IMR-90 (cell line): Measurements from ENCODE around the gene RXFP2. TPM values are rescaled to one million over a fixed set of nuclear protein-coding genes. Genes with fewer than 3 reads are reported as not detected.

Experiments used
- ATAC-seq: fragments of 200-7000 bp; cut with Tn5 transposase; 2 replicates; pipeline ENCODE4 v1.9.1; 2020; ENCODE audit warnings: low read depth, mild to moderate bottlenecking, moderate library complexity
- BruUV-seq: library from RNA; stranded (reverse); fragments of 400-500 nt; replicated peaks from 2 replicates; lab custom pipeline; 2021; lab: Mats Ljungman, UMichigan
- CTCF ChIA-PET: fragments of 300-600 bp; formaldehyde crosslinking; extraction: SDS; loops from one replicate; lab custom pipeline; 2021; ENCODE audit warnings: antibody characterized with exemption; lab: Yijun Ruan, JAX
- POLR2A ChIA-PET: fragments of 300-600 bp; sonication (Branson Sonifier 250); formaldehyde crosslinking; loops from one replicate; lab custom pipeline; 2022; ENCODE audit warnings: antibody characterized with exemption; ENCODE audit not compliant: unreplicated experiment; lab: Charles Lee
- DNase-seq: peaks from one replicate; pipeline ENCODE4 v3.0.0; 2013
- H2AFZ ChIP-seq: replicated peaks from 2 replicates; pipeline ENCODE3; 2013; ENCODE audit warnings: low read length, mild to moderate bottlenecking; ENCODE audit not compliant: poor library complexity
- H2AK5ac ChIP-seq: 2 replicates; pipeline ENCODE4 v1.6.1; 2013; ENCODE audit warnings: low read depth, low read length, inconsistent platforms
- H2AK9ac ChIP-seq: replicated peaks from 2 replicates; pipeline ENCODE3; 2013; ENCODE audit warnings: mild to moderate bottlenecking, low read depth, low read length, moderate library complexity; ENCODE audit not compliant: poor library complexity
- H2BK120ac ChIP-seq: 2 replicates; pipeline ENCODE4 v1.6.1; 2013; ENCODE audit warnings: low read depth, low read length, inconsistent platforms
- H2BK15ac ChIP-seq: 3 replicates; pipeline ENCODE4 v1.6.1; 2013; ENCODE audit warnings: low read depth, low read length, inconsistent platforms
- H2BK20ac ChIP-seq: 2 replicates; pipeline ENCODE4 v1.6.1; 2013; ENCODE audit warnings: low read depth, mild to moderate bottlenecking, inconsistent platforms, low read length, moderate library complexity
- H2BK5ac ChIP-seq: 2 replicates; pipeline ENCODE4 v1.6.1; 2013; ENCODE audit warnings: mild to moderate bottlenecking, low read depth, low read length, inconsistent platforms; ENCODE audit not compliant: poor library complexity, severe bottlenecking
- H3K14ac ChIP-seq: replicated peaks from 2 replicates; pipeline ENCODE4 v1.6.1; 2013; ENCODE audit warnings: low read depth, low read length, inconsistent platforms
- H3K18ac ChIP-seq: 2 replicates; pipeline ENCODE4 v1.6.1; 2013; ENCODE audit warnings: low read depth, low read length, control low read depth
- H3K23ac ChIP-seq: 2 replicates; pipeline ENCODE4 v1.6.1; 2013; ENCODE audit warnings: low read depth, low read length, inconsistent platforms
- H3K27ac ChIP-seq: 2 replicates; pipeline ENCODE4 v1.5.1; 2013; ENCODE audit warnings: mild to moderate bottlenecking, control low read depth, low read length; ENCODE audit not compliant: insufficient read depth
- H3K27me3 ChIP-seq: 2 replicates; pipeline ENCODE4 v1.6.1; 2013; ENCODE audit warnings: low read length; ENCODE audit not compliant: control insufficient read depth, insufficient read depth
- H3K36me3 ChIP-seq: 2 replicates; pipeline ENCODE4 v1.6.1; 2013; ENCODE audit warnings: low read length, mixed read lengths; ENCODE audit not compliant: control insufficient read depth, insufficient read depth
- H3K4ac ChIP-seq: 2 replicates; pipeline ENCODE4 v1.6.1; 2013; ENCODE audit warnings: low read depth, low read length, inconsistent platforms
- H3K4me1 ChIP-seq: 2 replicates; pipeline ENCODE4 v1.6.1; 2013; ENCODE audit warnings: low read length, mixed read lengths; ENCODE audit not compliant: control insufficient read depth, insufficient read depth
- H3K4me2 ChIP-seq: 2 replicates; pipeline ENCODE4 v1.6.1; 2013; ENCODE audit warnings: low read depth, mild to moderate bottlenecking, control low read depth, low read length, moderate library complexity
- H3K4me3 ChIP-seq: 2 replicates; pipeline ENCODE4 v1.5.1; 2013; ENCODE audit warnings: low read depth, mild to moderate bottlenecking, control low read depth, low read length, moderate library complexity; ENCODE audit not compliant: insufficient read depth
- H3K56ac ChIP-seq: 2 replicates; pipeline ENCODE4 v1.6.1; 2013; ENCODE audit warnings: low read length, inconsistent platforms; ENCODE audit not compliant: insufficient read depth; ENCODE audit errors: extremely low read depth
- H3K79me1 ChIP-seq, 2 experiments: 2 replicates each; pipeline ENCODE4 v1.6.1; 2013; ENCODE audit warnings: low read length in 2 of 2, inconsistent platforms in 1 of 2, low read depth in 1 of 2
- H3K9ac ChIP-seq: 2 replicates; pipeline ENCODE4 v1.6.1; 2013; ENCODE audit warnings: low read depth, low read length, control low read depth
- H3K9me1 ChIP-seq: 2 replicates; pipeline ENCODE4 v1.6.1; 2013; ENCODE audit warnings: low read length, inconsistent platforms; ENCODE audit not compliant: insufficient read depth
- H3K9me3 ChIP-seq: 2 replicates; pipeline ENCODE4 v1.6.1; 2013; ENCODE audit warnings: low read length; ENCODE audit not compliant: control insufficient read depth, insufficient read depth
- H4K20me1 ChIP-seq: 2 replicates; pipeline ENCODE4 v1.6.1; 2013; ENCODE audit warnings: low read length, inconsistent platforms; ENCODE audit not compliant: insufficient read depth
- H4K5ac ChIP-seq: 2 replicates; pipeline ENCODE4 v1.6.1; 2013; ENCODE audit warnings: mild to moderate bottlenecking, low read depth, low read length, control low read depth
- H4K8ac ChIP-seq, 2 experiments: 2 replicates each; pipeline ENCODE4 v1.6.1; 2013; ENCODE audit warnings: low read depth in 2 of 2, low read length in 2 of 2, control low read depth in 1 of 2, inconsistent platforms in 1 of 2
- H4K91ac ChIP-seq: 2 replicates; pipeline ENCODE4 v1.6.1; 2013; ENCODE audit warnings: low read depth, low read length, inconsistent platforms; ENCODE audit not compliant: insufficient read depth
- CHD1 ChIP-seq: IDR thresholded peaks from 2 replicates; pipeline ENCODE4 v1.6.1; 2012; ENCODE audit warnings: low read depth, low read length, improper control_type of control experiment
- MAZ ChIP-seq: IDR thresholded peaks from 2 replicates; pipeline ENCODE4 v1.6.1; 2012; ENCODE audit warnings: low read depth, mild to moderate bottlenecking, low read length, improper control_type of control experiment, moderate library complexity, borderline replicate concordance
- WGBS, 2 experiments: methylation state at CpG; one replicate each; pipeline versions ENCODE4 v1.1.5 to v1.1.7; 2013; ENCODE audit warnings: missing lambda C conversion rate in 2 of 2; ENCODE audit not compliant: insufficient read length in 1 of 2; ENCODE audit errors: extremely low coverage in 2 of 2; 5-methylcytosine and 5-hydroxymethylcytosine counted together
- dilution Hi-C: fragments of 300-500 bp; cut with HindIII; formaldehyde crosslinking; loops from one replicate; pipeline ENCODE4 v1.14.3; 2018; ENCODE audit warnings: low sequenced_read_pairs; ENCODE audit not compliant: unreplicated experiment
- in situ Hi-C: fragments of 300-500 bp; cut with MboI; formaldehyde crosslinking; loops from 3 replicates; pipeline ENCODE4 v1.14.3; 2019; ENCODE audit warnings: low sequenced_read_pairs, inconsistent platforms, mixed read lengths
- intact Hi-C: fragments of 100-400 bp; cut with micrococcal nuclease; formaldehyde crosslinking; loops from 2 replicates; pipeline ENCODE4 v1.10.0; 2022
- polyA plus RNA-seq, 3 experiments: library from polyadenylated mRNA; depleted of rRNA; stranded (reverse); fragments of >200 nt; gene quantifications; 2 replicates each; pipeline ENCODE4 v1.2.3, GENCODE V29; 2012; ENCODE audit warnings: low replicate concordance in 1 of 3
- total RNA-seq: library from RNA; depleted of rRNA; stranded (reverse); fragments of >200 nt; gene quantifications from 2 replicates; pipeline ENCODE4 v1.2.3, GENCODE V29; 2012
- TF ChIP-seq, protein P1 (sequence below): fragments of 150-350 bp; IDR thresholded peaks from 2 replicates; pipeline ENCODE4 v1.6.1; 2016; ENCODE audit warnings: low read depth, mild to moderate bottlenecking, low read length, moderate library complexity, borderline replicate concordance

Gene RXFP2
- total and polyA plus RNA-seq, 2 of the 4 experiments (the other 2 are of a cell fraction) = not detected

DNA sequence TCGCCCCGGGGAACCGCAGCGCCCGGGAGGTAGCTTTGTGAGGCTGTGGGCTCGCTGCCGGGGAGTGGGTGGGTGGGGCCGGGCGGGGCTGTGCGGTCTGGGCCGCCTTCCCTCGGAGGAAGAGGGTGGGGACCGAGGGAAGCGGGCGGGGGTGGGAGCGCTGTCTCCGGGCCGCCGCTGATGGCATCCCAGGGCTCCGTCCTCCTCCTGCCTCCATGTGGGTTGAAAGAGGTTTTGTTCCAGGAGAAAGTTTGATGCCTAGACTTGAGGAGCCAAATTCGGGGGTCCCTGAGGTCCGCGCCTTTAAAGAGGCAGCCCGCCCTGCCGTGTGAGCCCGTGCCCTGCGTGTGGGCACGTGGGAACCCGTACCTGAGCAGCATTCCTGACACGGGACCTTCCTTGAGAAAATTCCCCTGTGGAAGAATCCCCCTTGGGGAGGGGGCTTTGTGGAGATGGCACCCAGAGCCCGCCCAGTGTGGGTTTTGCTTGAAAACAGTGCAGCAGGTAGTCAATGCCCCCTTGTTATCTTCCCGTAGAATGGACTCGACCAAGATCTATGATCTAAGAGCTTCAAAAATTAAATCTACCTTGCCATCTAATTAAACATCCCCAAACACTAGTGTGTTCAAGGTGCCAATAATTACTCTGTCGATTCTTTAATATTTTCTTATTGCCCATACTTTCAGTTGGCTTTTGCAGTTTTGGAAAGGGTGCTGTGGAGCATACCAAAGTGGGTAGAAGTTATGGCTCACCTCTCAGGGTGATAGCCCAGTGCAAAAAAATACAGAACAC lies 107.8 kb downstream of the RXFP2 start (continued):
- no peak for TF ChIP-seq CHD1

DNA sequence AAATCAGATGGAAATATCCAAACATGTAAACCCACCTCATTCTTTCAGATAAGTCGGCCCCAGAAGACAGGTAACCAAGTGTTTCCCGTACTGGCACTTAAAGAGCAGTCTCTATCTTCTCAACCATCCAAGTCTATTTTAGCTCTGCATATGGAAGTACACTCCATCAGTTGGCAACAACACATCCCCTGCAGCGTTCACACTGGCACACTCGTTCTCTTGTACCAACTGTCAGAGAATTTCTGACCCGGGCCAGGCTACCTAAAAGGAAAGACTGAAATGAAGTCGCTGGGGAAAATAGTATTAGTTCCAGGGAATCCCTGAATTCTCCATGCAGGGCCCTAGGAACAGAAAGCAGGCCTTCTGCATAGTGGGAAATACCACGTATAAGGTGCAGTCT lies 109.3 kb downstream of the RXFP2 start:
- H4K20me1 ChIP-seq = no peaks in the 10 kb centered on the region
- no peak overlapping the region for H3K56ac ChIP-seq
- H2BK15ac ChIP-seq = no peak overlapping the region
- no peak overlapping the region for H3K18ac ChIP-seq
- no peaks in the 10 kb centered on the region for H3K36me3 ChIP-seq
- H3K4me1 ChIP-seq = no peaks in the 10 kb centered on the region
- no peak overlapping the region for H2AK5ac ChIP-seq
- ATAC-seq (no peak), DNase-seq (no peak)
- H3K9me3 ChIP-seq = no peaks in the 10 kb centered on the region
- H2BK120ac ChIP-seq = no peak overlapping the region
- no peak overlapping the region for H4K8ac ChIP-seq
- no peak overlapping the region for H3K27ac ChIP-seq
- H2AFZ ChIP-seq = no peak overlapping the region
- H2BK20ac ChIP-seq = no peak overlapping the region
- no peak overlapping the region for H3K4ac ChIP-seq
- WGBS, 2 experiments = 61% methylated on average over 2 of the region's 7 CpGs; no CpG with 5 or more reads in 1 of the 2 experiments
- POLR2A ChIA-PET = no interaction called here
- intact Hi-C loops (no loop called here), dilution Hi-C loops (no loop called here), in situ Hi-C loops (no loop called here)
- H4K91ac ChIP-seq = no peak overlapping the region
- no peaks in the 10 kb centered on the region for H3K79me1 ChIP-seq
- no peak overlapping the region for H4K5ac ChIP-seq
- H2BK5ac ChIP-seq = no peak overlapping the region
- H3K27me3 ChIP-seq = peaks cover 37% of the 10 kb centered on the region
- CTCF ChIA-PET = no interaction called here
- H3K14ac ChIP-seq = no peak overlapping the region
- H3K4me3 ChIP-seq = no peak overlapping the region
- no peaks in the 10 kb centered on the region for H3K9me1 ChIP-seq
- H2AK9ac ChIP-seq = no peak overlapping the region
- no peak overlapping the region for H3K4me2 ChIP-seq
- H3K23ac ChIP-seq = no peak overlapping the region
- BruUV-seq = no TSS peak
- H3K9ac ChIP-seq = no peak overlapping the region
- TF ChIP-seq MAZ = no peak
- TF ChIP-seq, protein P1, sequence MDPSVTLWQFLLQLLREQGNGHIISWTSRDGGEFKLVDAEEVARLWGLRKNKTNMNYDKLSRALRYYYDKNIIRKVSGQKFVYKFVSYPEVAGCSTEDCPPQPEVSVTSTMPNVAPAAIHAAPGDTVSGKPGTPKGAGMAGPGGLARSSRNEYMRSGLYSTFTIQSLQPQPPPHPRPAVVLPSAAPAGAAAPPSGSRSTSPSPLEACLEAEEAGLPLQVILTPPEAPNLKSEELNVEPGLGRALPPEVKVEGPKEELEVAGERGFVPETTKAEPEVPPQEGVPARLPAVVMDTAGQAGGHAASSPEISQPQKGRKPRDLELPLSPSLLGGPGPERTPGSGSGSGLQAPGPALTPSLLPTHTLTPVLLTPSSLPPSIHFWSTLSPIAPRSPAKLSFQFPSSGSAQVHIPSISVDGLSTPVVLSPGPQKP = no peak
